Small intestine (tissue), 16 donors: Measurements from ENCODE around the gene CGNL1. TPM values are rescaled to one million over a fixed set of nuclear protein-coding genes. Genes with fewer than 3 reads are reported as not detected.
A peak's percentile ranks its signal among the peaks of the same experiment; 100 is the strongest.

Experiments
- DNase-seq, 2 donors: peaks; one replicate each; pipeline versions ENCODE4 v3.0.0 to v3.0.0-alpha.2; 2013
- FAIRE-seq: peaks from 2 replicates; lab custom pipeline; 2012; peaks lifted over from hg19 to GRCh38; lab: Jason Lieb, UNC
- H3K27ac ChIP-seq, 3 donors: one replicate each; pipeline ENCODE4 v1.5.1; 2013; ENCODE audit warnings: low read length in 2 of 3, mild to moderate bottlenecking in 2 of 3, control low read depth in 1 of 3, inconsistent platforms in 1 of 3, low read depth in 1 of 3, moderate library complexity in 1 of 3
- H3K27me3 ChIP-seq, 3 donors: one replicate each; pipeline ENCODE4 v1.6.1; 2013; ENCODE audit warnings: low read length in 3 of 3, inconsistent platforms in 1 of 3; ENCODE audit not compliant: control insufficient read depth in 3 of 3, insufficient read depth in 3 of 3
- H3K36me3 ChIP-seq, 3 donors: one replicate each; pipeline ENCODE4 v1.6.1; 2013; ENCODE audit warnings: low read length in 3 of 3, inconsistent platforms in 1 of 3, low read depth in 1 of 3, mild to moderate bottlenecking in 1 of 3, moderate library complexity in 1 of 3; ENCODE audit not compliant: control insufficient read depth in 3 of 3, insufficient read depth in 2 of 3
- H3K4me1 ChIP-seq, 3 donors: one replicate each; pipeline ENCODE4 v1.6.1; 2013; ENCODE audit warnings: low read length in 2 of 3, inconsistent platforms in 1 of 3, low read depth in 1 of 3, mild to moderate bottlenecking in 1 of 3, moderate library complexity in 1 of 3; ENCODE audit not compliant: control insufficient read depth in 3 of 3, insufficient read depth in 2 of 3
- H3K4me3 ChIP-seq, 3 donors: one replicate each; pipeline ENCODE4 v1.5.1; 2013; ENCODE audit warnings: low read length in 3 of 3, control low read depth in 1 of 3, inconsistent platforms in 1 of 3, low read depth in 1 of 3, mild to moderate bottlenecking in 1 of 3, moderate library complexity in 1 of 3
- H3K9me3 ChIP-seq, 2 donors: one replicate each; pipeline ENCODE4 v1.6.1; 2013; ENCODE audit warnings: low read depth in 1 of 2, low read length in 1 of 2; ENCODE audit not compliant: control insufficient read depth in 2 of 2, insufficient read depth in 1 of 2
- WGBS, 3 donors: extraction: QIAGEN DNeasy Blood & Tissue Kit; methylation state at CpG; one replicate each; pipeline ENCODE4 v1.1.7; 2013; 5-methylcytosine and 5-hydroxymethylcytosine counted together
- long read RNA-seq, 10 donors: transcript quantifications; one replicate each; lab custom pipeline, GENCODE V29; 2026
- polyA plus RNA-seq, 4 donors: library from polyadenylated mRNA; stranded (reverse) in 3 of 4; unstranded in 1 of 4; fragments of 200-250 nt in 3 of 4; fragments of 120-200 nt in 1 of 4; gene quantifications; one replicate each; pipeline versions ENCODE4 v1.2.1 to v1.2.3, GENCODE V29; 2013
- donor health status: healthy with polysubstance abuse.
- donor health status: control.
- donor health status: control.
- donor health status: Bipolar disorder and iron deficiency.
- donor health status: healthy.

CGNL1 gene
- polyA plus RNA-seq, result 1 to 10 TPM in 3 of 4 donors, under 1 TPM in 1; 0.81 to 5.1 (median 1.9) TPM
- long read RNA-seq, donor 1, result 0 reads
- long read RNA-seq, donor 2, result 0 reads
- long read RNA-seq, donor 3, partial matches to known transcripts, result 7 of 7 reads
- long read RNA-seq, donor 3, other reads (novel, unspliced or antisense), result 0 of 7 reads
- long read RNA-seq, donor 4, result 0 reads
- long read RNA-seq, donor 5, result 0 reads
- long read RNA-seq, donor 6, result 0 reads
- long read RNA-seq, donor 7, full-length matches to known transcripts, result 3 of 128 reads
- long read RNA-seq, donor 7, partial matches to known transcripts, result 125 of 128 reads
- long read RNA-seq, donor 7, other reads (novel, unspliced or antisense), result 0 of 128 reads
- long read RNA-seq, donor 8, result 0 reads
- long read RNA-seq, donor 9, result 0 reads
- long read RNA-seq, donor 10, result 0 reads

DNA sequence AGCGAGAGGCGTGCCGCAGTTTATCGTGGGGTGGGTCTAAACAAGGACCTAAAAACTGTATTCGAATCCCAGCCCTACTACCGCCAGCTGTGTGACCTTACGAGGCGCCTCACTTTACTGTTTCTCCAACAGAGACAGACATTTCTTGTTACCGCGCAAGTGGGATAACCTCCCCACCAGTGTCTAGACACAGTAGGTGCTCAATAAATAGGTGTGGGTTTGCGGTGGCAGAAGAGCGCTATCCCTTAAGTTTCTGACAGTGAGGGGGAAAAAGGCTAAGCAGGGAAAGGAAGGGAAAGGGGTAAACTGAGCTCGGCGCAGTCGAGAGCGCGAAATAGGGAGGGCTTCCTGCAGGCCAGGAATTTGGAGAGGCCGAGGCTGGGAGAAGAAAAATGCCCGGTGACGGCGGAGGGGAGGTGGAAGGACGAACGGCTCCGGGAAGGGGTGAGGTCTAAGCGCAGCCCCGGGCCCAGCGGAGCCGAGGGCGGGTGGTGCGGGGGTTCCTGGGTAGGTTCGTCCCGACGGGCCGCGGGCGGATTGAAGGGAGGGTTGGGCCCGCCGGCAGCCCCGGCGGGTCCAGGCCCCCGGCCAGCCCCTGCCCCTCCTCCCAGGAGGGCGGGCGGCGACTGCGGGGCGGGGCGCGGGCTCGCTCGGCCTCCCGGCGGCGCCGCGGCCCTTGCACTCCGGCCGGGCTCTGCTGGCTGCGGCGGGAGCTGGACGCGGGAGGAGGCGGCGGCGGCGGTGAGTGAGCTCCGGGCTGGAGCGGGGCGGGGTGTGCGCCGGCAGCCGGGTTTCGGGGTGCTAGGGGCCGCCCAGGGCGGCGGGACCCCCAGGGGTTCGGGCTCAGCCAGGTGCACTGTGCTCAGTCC lies at the start of gene CGNL1:
CGNL1 (plus strand) TSS at position 679 of the 869 bp plus-strand sequence. CDS start 61,495 bp downstream, outside the sequence.
- H3K9me3 ChIP-seq, result no peaks in the 10 kb centered on the region
- H3K4me1 ChIP-seq, result peaks cover 0 to 10% (median 0%) of the 10 kb centered on the region in 3 donors
- FAIRE-seq, result no peak
- DNase-seq, result peak; percentile 29 to 68
- peaks cover 0 to 15% (median 2%) of the 10 kb centered on the region in 3 donors for H3K27me3 ChIP-seq
- no peak within 1 kb of the TSS for H3K27ac ChIP-seq
- no peaks in the 10 kb centered on the region for H3K36me3 ChIP-seq
- peak within 1 kb of the TSS in 2 of 3 donors; percentile 58 for H3K4me3 ChIP-seq
- WGBS, 3 donors, result 18 to 33% (median 28%) methylated on average over 44 to 76 of the region's 76 CpGs

GRCh38 chr15:57327985-57328471 lies 48.3 kb upstream of the CGNL1 start:
- no peak for FAIRE-seq
- no peak for DNase-seq

GRCh38 chr15:57328479-57328878 lies 47.8 kb upstream of the CGNL1 start:
- H3K27me3 ChIP-seq, result no peaks in the 10 kb centered on the region
- no peak overlapping the region for H3K4me3 ChIP-seq
- no peak for FAIRE-seq
- H3K27ac ChIP-seq, result no peak overlapping the region
- 91 to 97% (median 92%) methylated on average over 8 of the region's 8 CpGs for WGBS, 3 donors
- H3K9me3 ChIP-seq, result no peaks in the 10 kb centered on the region
- H3K4me1 ChIP-seq, result peaks cover 2 to 38% (median 5%) of the 10 kb centered on the region in 3 donors
- DNase-seq, result no peak
- no peaks in the 10 kb centered on the region for H3K36me3 ChIP-seq

More at GRCh38 chr15:57327985-57328471, 48.3 kb upstream of the CGNL1 start:
- 75 to 91% (median 88%) methylated on average over 11 of the region's 11 CpGs for WGBS, 3 donors
- Histone ChIP-seq H3K27me3 (no peaks in the 10 kb centered on the region), H3K4me1 (peaks cover 2 to 42% (median 5%) of the 10 kb centered on the region in 3 donors), H3K9me3 (no peaks in the 10 kb centered on the region), H3K27ac (peak overlapping the region in 1 of 3 donors; percentile 77), H3K36me3 (no peaks in the 10 kb centered on the region), H3K4me3 (no peak overlapping the region)

DNA sequence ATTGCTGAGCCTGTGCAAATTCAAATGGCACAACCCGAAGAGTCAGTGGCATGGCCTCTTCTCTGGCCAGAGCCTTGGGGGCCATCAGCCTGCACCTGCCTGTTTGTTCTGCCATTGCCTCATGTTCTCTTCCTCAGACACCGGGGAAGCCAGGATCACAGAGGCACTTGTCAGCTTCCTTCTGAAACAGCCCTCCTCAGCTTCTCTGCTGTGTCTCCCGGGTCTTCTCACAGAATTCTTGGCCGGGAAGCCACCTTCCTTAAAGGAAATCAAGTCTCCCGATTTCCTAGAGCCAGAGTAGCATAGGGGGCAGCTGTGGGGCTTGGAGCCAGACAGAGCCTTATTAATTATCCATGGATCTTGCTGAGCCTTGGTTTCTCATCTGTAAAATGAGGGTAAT lies 47.4 kb upstream of the CGNL1 start:
- H3K9me3 ChIP-seq, result no peaks in the 10 kb centered on the region
- DNase-seq (no peak), FAIRE-seq (no peak)
- H3K4me3 ChIP-seq, result no peak overlapping the region
- 73 to 84% (median 81%) methylated on average over 5 of the region's 5 CpGs for WGBS, 3 donors
- no peaks in the 10 kb centered on the region for H3K36me3 ChIP-seq
- peaks cover 2 to 36% (median 3%) of the 10 kb centered on the region in 3 donors for H3K4me1 ChIP-seq
- H3K27ac ChIP-seq, result no peak overlapping the region
- no peaks in the 10 kb centered on the region for H3K27me3 ChIP-seq

GRCh38 chr15:57329582-57330367 lies 46.5 kb upstream of the CGNL1 start:
- 81 to 91% (median 83%) methylated on average over 13 of the region's 13 CpGs for WGBS, 3 donors
- H3K4me1 ChIP-seq, result peaks cover 2 to 42% (median 3%) of the 10 kb centered on the region in 3 donors
- no peaks in the 10 kb centered on the region for H3K27me3 ChIP-seq
- no peaks in the 10 kb centered on the region for H3K36me3 ChIP-seq
- no peak overlapping the region for H3K27ac ChIP-seq
- H3K4me3 ChIP-seq, result no peak overlapping the region
- no peak for DNase-seq
- H3K9me3 ChIP-seq, result no peaks in the 10 kb centered on the region
- FAIRE-seq, result no peak

DNA sequence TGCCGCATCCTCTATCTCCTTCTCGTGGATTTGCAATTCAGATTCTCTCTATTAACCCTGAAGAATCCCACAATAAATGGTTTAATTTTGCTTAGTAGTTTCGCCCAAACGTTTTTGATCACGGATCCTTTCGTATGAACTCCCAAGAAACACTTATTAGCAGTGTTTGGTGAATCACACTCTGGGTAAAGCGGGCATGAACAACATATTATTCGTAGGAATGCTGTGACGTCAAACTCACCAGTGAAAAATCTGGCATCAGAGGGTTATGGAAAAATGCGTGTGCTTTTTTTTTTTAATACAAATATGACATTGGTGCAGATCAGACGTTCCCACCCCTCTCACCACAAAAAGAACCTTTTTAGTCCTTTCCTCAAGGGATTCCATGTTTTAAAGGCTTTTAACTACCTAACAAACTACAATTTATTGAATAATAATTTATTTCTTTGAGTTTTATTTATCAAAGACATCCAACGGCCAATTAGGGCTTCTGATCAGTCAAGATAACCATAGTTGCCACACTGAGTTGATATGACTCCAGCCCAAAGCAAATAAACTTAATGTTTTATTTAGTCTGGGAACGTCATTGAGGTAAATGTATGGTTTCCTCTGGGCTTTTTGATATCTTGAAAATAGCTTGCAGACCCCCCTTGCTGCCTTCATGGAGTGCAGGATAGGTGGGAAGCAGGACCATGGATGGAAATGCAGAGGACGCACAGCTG lies 45.5 kb upstream of the CGNL1 start:
- Histone ChIP-seq H3K27me3 (no peaks in the 10 kb centered on the region), H3K4me1 (peaks cover 0 to 43% (median 3%) of the 10 kb centered on the region in 3 donors), H3K9me3 (no peaks in the 10 kb centered on the region), H3K36me3 (no peaks in the 10 kb centered on the region), H3K4me3 (no peak overlapping the region), H3K27ac (no peak overlapping the region)
- FAIRE-seq (no peak), DNase-seq (no peak)
- 81 to 85% (median 82%) methylated on average over 14 of the region's 14 CpGs for WGBS, 3 donors

GRCh38 chr15:57332326-57332725 lies 44.0 kb upstream of the CGNL1 start:
- FAIRE-seq (no peak), DNase-seq (no peak)
- no peak overlapping the region for H3K27ac ChIP-seq
- peaks cover 0 to 31% (median 0%) of the 10 kb centered on the region in 3 donors for H3K4me1 ChIP-seq
- no peak overlapping the region for H3K4me3 ChIP-seq
- no peaks in the 10 kb centered on the region for H3K9me3 ChIP-seq
- H3K27me3 ChIP-seq, result no peaks in the 10 kb centered on the region
- H3K36me3 ChIP-seq, result no peaks in the 10 kb centered on the region
- WGBS, 3 donors, result 87 to 94% (median 87%) methylated on average over 8 of the region's 8 CpGs
